CD1c-positive myeloid dendritic cell (primary cell): ENCODE data around the gene RASAL1.

Source experiments
- DNase-seq: peaks from one replicate; pipeline ENCODE4 v3.0.0-alpha.2; 2016; ENCODE audit errors: extremely low spot score

RASAL1 gene

GRCh38 chr12:113115455-113116126 is 20.0 kb downstream of the RASAL1 start:
- no peak for DNase-seq

DNA sequence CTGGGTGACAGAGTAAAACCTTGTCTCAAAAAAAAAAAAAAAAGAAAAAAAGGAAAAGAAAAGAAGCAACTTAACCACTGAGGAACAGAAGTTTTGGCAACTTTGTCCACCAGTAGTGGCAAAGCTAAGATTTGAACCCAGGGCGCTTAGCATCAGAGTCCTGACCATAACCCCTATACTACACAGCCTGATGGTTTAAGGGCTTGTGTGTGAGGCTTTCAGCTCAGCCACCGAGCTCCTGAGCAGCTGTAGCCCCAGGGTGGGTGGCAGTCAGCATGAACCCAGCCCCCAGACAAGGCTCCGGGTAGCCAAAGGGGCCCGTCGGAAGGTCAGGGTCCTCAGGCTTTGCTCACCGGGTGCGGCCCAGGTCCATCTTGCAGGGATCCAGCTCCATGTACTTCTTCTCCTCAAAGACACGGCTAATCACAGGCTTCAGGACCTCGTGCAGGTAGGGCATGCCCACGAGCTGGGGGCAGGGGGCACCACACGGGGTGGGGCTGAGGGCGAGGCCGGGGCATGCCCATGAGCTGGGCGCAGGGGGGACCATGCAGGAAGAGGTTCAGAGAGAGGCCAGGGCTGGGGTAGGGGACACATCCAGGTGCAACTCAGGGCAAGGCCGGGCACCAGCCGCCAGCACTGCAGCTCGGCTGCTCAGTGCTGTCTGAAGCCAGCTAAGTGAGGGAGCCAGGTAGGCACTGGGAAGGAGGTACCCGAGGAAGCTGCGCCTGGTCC is 20.9 kb downstream of the RASAL1 start:
- DNase-seq = no peak

- DNase-seq = no peak
Measured at GRCh38 chr12:113113397-113113796, 22.2 kb downstream of the RASAL1 start.

- DNase-seq = no peak
Measured at GRCh38 chr12:113112043-113112899, 23.3 kb downstream of the RASAL1 start.

DNA sequence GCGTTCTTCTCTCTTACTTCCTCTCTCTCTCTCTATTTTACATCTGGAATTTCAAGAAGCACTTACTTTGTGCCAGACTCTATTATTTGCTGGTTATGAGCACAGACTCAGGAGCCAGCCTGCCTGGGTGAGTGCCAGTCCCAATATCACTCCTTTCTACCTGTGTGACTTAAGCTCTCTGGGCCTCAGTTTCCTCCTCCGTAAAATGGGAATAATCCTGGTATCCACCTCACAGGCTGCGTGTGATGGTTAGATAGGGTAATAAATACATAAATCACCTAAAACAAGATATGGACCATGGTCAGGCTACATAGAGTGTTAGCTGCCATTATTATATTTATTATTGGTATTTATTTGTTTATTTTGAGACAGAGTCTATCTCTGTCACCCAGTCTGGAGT is 24.3 kb downstream of the RASAL1 start:
- DNase-seq = no peak

DNA sequence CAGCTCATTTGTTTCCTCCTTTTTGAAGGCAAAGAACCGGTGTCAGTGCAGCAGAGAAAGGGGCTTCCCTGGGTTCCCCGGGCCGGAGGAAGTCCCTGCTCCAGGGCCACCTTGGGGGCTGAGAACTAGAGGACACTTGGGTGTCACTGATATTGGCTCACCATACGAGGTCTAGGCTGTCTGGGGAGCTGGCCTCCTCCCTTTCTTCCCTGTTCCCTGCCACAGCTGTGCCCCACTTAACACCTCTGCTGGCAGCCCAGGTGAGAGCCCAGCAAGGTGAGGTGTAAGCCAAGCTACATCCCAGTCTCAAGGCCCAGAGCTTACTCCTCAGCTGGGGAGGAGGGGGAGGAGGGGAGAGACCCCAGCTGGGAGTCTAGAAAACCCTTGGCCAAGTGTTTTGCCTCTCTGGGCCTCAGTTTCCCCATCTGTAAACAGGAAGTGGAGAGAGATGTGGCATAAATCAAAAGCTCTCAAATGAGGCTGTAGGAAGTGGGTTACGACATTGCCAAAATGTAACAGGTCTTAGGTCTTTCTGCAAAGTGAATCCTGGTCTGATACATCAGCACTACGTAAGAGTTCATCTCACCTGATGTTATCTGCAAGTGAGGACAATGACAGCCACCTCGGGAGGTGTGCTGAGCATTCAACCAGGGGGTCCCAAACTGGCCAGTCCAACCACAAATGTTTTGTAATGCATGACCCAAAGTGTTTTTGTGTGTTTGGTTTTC is 25.5 kb downstream of the RASAL1 start:
- DNase-seq = no peak

GRCh38 chr12:113109360-113109759 is 26.2 kb downstream of the RASAL1 start:
- DNase-seq = no peak

GRCh38 chr12:113108308-113108707 is 27.3 kb downstream of the RASAL1 start:
- DNase-seq = no peak

DNA sequence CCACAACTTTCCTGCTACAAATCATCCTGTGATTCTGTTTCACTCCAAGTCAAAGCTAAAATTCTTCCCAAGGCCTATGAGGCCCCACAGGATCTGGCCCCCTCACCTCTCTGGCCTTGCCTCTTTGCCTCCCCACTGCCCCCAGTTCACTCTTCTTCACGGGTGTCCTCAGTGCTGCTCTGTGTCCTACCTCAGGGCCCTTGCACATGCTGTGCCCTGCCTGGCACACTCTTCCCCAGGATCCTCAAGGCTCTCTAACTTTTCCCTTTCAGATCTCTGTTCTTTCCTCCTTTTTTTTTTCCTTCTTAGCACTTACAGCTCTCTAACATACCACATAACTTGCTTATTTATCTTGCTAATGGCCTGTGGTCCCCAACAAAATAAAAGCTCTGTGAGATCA is 29.2 kb downstream of the RASAL1 start:
- no peak for DNase-seq

DNA sequence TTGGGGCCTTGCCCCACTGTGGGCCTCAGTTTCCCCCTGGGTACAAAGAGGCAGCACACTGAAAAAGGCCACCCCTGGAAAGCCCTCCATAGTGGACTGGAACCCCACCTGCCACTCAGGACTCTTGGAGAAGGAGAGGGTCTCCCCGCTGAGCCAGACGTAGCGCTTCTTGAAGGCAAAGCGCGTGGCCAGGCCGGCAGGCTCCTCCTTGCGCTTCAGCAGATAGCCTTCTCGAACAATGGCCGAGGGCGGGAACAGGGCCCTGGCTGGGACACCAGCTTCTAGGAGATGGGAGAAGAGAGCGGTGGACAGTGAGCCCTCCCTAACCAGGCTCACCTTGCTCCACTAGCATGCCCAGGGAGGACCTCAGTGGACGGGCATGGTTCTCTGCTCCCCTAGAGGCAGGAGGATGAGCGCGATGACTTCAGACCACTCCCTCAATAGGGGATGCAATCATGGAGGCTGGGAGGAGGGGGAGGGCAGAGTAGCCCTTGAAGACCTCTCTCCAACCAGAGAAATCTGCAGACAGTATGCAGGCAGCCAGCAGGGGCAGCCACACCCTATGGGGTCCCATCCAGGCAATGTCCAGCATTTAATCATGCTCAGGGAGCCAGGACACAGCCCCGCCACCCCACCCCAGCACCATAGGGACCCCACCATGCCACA is 29.8 kb downstream of the RASAL1 start:
- no peak for DNase-seq

- no peak for DNase-seq
Measured at GRCh38 chr12:113104953-113105510, 30.5 kb downstream of the RASAL1 start.

- DNase-seq = peak; percentile 35
Measured at GRCh38 chr12:113103756-113104450, 31.7 kb downstream of the RASAL1 start.

DNA sequence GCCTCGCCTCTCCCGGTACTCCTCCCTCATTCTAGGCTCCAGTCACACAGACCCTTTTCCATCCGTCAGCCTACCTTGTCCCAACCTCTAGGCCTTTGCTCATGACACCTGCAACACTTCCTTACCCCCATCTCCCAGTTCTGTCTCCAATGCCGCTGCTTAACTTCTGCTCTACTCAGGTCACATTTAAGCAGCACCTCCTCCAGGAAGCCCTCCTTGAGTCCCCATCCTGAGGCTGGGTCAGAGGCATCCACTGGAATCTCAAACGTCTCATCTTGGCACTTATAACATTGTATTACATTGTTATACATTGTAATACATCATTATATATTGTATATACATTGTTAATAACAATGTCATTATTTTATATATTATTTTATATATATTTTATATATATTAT is 32.8 kb downstream of the RASAL1 start:
- no peak for DNase-seq

- DNase-seq = no peak
Measured at GRCh38 chr12:113101751-113102150, 33.8 kb downstream of the RASAL1 start.

- DNase-seq = no peak
Measured at GRCh38 chr12:113099764-113100163, 35.8 kb downstream of the RASAL1 start.

DNA sequence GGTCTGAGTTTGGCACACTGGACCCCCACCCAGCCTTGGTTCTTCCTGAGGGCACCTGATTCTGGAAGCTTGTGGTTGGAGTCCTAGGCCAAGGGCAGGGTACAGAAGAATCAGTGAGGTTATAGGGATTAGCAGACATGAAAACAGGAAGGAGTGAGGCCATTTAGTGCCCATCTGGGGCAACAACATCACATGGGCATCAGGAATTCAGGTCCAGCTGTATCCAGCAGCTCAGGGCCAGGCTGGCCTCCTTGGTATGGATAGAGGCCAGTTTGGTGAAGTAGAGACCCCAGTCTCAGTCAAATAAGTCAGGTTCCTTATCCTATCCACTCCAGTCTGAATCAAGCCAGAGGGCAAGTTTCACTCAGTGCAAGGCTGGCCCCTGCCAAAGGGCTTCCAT is 36.2 kb downstream of the RASAL1 start:
- DNase-seq = no peak

DNA sequence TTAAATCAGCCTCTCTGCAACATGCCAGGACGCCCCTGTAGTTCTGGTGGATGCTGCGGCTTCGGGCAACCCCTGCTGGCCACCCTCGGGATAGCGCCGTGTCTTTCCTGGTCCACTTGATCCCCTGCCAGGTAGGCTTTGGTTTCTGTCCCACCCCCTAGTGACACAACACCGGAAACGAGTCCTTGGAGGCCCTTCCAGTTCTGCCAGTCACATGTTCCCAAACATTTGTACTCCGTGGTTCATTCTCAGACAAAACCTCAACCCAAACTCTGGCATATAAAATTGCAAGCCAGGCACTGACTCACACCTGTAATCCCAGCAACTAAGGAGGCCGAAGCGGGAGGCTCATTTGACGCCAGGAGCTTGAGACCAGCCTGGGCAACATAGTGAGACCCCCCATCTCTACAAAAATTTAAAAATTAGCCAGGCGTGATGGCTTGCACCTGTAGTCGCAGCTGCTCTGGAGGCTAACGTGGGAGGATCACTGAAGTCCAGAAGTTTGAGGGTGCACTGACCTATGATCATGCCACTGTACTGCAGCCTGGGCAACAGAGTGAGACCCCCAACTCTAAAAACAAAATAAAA is 37.0 kb downstream of the RASAL1 start:
- DNase-seq = peak; percentile 58

DNA sequence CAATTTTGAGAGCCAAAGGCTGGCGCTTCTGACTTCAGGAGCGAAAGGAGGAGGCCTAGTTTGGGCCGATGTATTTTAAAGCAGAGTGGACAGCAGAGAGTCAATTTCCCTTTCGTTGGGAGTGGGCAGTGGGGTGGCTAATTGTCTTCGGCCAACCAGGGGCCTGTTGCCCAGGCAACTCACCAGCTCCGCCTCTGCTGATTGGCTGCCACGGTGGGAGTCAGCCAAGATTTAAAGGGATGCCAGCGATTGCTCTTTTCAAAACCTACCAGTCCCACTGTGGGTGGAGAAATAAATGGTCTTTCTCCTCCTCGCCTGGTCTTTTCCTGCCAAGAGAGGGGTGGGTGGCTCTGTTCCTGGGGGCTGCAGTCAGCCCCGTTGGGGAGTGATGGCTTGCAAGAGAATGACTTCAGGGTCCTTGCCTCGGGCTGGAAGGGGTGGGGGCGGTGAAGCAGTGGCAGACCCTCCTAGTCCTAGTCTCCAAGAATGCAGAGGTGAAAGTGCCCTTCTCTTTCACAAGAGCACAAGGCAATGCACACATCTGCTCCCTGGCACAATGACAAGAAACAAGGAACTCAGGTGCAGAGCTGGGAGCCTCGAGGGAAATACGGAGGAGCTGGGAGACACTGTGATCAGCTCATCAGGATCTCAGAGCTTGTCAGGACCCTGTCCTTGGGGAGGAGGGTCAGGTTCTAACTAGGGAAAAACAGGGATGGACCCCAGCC is 37.7 kb downstream of the RASAL1 start:
- DNase-seq = no peak
